Measurements from ENCODE around the gene BCL2.
"Not testable (repeated sequence)": the region's sequence is repeated elsewhere in the genome, so short reads cannot be mapped to it uniquely, and the experiment has no call there.

The BCL2 gene

DNA sequence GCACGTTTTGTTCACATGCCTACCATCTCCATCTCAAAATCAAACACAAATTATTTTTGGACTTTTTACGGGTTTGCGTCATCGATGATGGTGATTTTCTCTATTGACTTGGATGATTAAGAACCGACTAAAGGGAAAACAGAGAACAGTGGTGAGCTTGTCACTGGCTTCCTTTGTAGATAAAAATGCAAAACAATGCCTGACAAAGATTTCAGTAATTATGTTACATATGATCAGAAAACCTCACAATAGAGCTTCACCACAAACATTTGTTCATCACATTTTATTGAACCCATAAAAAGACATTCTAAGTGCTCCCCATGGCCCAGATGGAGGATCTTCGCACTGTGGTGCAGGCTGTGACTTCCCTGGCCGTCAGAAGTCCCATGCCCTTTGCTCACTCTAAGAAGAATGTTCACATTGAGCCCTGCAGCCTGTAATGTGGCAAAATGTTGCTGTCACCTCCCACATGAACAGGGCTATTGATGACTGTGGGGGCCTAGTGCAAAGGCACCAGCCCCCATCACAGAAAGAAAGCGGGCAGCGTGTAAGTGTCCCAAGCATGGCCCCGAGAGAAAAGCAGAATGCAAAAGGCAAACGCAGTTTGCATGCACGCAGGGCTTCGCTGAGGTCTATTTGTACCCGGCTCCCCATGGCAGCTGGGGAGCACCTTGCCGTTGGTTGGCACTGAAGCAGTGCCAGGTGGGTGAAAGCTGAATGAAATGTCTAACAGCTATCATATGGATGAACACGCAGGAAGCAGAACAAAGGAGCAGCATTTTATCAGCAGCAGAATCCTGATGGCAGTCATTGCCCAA is 60.6 kb downstream of the BCL2 start:
- no peak for DNase-seq (ENCODE audit: low spot score)

- DNase-seq (ENCODE audit: low spot score), result no peak
Observed at GRCh38 chr18:63257453-63257852, 62.1 kb downstream of the BCL2 start.

DNA sequence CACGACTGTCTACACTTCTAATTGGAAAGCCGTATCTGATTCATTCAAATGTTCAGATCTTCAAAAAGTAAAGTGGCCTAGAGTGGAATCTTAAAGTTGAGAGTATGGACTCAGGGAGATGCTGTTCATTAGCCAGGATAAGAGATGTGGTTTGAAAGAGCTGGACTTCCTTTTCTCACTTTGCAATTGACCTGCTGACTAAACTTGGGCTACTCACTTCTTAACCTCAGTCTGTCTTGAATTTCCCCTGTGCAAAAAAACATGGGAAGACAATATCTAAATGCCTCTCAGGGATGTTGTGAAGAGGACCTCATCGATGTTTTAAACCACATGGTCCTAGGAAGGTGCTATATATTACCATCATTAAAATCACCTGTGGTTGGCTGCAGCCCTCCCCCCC is 64.1 kb downstream of the BCL2 start:
- no peak for DNase-seq (ENCODE audit: low spot score)

GRCh38 chr18:63254716-63255399 is 64.7 kb downstream of the BCL2 start:
- no peak for DNase-seq (ENCODE audit: low spot score)

DNA sequence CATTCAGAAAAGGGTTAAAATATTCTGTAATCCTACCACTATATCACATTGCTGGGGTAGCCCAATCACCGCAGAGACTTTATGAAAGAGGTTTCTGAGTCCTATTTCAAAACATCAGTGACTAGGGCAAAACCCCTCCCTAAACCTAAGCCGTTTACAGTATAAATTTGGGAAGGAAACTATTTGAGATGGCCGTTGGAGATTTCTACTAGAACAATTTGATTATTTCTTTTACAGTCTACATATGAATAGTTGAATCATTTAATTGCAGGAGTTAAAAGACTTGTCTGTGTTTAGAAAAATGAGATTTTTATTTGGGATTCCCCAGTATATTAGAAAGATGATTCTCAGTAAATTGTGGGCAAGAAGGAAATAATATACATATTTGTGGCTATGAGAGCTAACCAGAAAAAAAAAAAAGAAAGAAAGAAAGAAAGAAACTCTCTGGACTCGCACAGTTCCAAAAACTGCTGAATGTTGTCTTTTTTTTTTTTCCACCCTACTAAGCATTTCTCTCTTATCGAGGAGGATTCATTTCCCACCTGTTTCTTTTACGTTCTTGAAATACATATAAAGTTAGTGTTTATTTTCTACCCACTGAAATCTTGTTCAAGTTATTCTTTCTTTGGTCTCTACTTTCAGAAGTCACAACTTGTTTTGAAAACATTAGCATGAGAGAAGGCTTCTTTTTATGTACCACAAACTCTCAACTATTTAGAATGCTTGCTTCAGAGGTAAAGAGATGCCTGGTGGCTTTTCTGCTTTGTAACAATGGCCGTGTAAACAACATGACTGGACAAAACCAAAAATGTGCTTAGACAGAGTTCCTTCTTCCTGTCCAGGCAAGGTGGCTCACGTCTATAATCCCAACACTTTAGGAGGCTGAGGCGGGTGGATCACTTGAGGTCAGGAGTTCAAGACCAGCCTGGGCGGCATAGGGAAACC is 65.9 kb downstream of the BCL2 start:
- DNase-seq (ENCODE audit: low spot score), result no peak

- DNase-seq (ENCODE audit: low spot score), result no peak
Observed at GRCh38 chr18:63253014-63253413, 66.6 kb downstream of the BCL2 start.

DNA sequence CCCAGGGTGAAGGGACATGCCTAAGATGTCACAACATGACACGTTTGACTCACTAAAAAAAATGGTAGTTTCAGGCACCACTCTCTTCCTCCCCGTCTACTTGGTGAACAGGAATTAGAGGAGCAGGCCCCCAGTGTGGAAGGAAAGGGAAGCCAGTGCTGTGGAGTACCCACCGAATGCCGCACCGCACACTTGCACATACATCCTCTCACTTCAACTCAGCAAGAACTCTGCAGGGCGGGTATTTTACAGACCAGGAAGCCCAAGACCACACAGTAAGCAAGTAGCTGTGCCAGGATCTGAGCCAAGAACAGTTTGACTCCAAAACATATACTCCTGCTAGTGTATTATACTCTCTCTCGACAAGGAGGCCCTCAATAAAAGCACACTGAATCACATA is 69.8 kb downstream of the BCL2 start:
- DNase-seq (ENCODE audit: low spot score), result no peak

DNA sequence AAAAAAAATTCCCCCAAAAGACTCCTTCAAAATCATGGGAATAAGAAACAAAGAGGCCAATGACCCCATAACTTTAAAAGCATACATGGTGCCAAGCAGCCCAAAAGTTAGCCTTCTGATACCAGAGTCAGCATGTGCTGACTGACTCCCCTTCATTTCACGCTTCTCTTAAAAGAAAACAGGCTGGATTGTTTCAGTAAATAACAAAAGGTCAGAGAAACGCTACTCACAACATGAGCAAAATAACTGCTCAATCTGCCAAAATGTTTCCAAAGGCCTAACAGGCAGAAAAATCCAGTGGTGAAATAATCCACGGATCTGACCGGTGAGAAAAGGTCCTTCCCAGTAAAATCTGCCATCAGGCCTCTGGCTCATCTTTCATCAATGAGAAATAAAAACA is 71.6 kb downstream of the BCL2 start:
- no peak for DNase-seq (ENCODE audit: low spot score)

- no peak for DNase-seq (ENCODE audit: low spot score)
Observed at GRCh38 chr18:63247506-63247905, 72.1 kb downstream of the BCL2 start.

- DNase-seq (ENCODE audit: low spot score), result no peak
Observed at GRCh38 chr18:63245600-63245999, 74.0 kb downstream of the BCL2 start.

DNA sequence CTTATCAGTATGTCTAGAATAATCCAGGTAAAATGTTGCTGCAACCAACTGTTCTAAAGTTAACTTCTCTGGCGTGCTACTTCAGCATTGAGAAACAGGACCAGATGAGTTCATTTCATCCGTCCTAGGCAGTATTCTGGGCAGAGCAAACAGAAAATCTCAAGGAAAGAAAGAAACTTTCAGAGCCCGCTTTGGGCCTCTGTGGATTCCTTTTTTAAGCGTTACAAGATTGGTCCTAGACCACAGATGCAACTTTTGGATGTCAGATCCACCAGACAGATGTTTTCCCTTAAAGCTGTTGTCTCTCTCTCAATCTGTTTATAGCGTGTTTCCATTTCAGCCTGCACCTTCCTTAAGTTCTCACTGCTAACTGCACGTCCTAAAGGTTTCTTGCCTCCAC is 75.0 kb downstream of the BCL2 start:
- no peak for DNase-seq (ENCODE audit: low spot score)

GRCh38 chr18:63241760-63242159 is 77.8 kb downstream of the BCL2 start:
- no peak for DNase-seq (ENCODE audit: low spot score)

GRCh38 chr18:63241317-63241712 is 78.3 kb downstream of the BCL2 start:
- no peak for DNase-seq (ENCODE audit: low spot score)

DNA sequence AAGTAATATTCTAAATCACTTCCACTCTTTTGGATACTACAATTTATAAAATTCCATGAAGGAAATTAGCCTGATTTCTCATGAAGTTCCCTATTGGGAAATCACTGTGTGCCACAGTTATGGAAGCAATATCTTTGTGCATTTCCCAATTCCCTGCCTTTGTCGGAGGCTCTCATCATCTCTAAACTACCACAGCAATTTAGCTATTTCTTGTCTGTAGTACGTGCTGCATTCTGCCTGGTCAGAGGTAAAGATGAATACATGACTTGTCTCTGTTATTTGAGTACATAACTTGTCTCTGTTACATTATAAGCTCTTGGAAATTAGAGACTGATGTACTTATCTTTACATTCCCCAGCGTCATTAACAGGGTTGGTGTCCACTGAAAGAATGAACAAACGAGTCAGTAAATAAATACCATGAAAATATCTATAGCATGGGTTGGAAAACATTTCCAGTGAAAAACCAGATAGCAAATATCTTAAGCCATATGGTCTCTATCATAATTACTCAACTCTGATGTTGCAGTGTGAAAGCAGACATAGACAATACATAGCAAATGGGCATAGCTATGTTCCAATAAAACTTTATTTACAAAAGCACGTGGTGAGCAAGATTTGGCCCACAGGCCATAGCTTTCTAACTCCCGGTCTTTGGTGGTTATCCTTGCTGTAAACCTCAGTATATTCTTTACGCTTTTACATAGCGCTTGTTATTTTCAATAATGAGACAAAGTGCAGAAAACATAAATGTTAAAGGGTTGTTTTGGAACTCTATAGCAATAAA is 78.8 kb downstream of the BCL2 start:
- no peak for DNase-seq (ENCODE audit: low spot score)

GRCh38 chr18:63238693-63239075 is 80.9 kb downstream of the BCL2 start:
- peak; percentile 15 for DNase-seq (ENCODE audit: low spot score)

- DNase-seq (ENCODE audit: low spot score), result peak; percentile 93
Observed at GRCh38 chr18:63237881-63238692, 81.5 kb downstream of the BCL2 start.

DNA sequence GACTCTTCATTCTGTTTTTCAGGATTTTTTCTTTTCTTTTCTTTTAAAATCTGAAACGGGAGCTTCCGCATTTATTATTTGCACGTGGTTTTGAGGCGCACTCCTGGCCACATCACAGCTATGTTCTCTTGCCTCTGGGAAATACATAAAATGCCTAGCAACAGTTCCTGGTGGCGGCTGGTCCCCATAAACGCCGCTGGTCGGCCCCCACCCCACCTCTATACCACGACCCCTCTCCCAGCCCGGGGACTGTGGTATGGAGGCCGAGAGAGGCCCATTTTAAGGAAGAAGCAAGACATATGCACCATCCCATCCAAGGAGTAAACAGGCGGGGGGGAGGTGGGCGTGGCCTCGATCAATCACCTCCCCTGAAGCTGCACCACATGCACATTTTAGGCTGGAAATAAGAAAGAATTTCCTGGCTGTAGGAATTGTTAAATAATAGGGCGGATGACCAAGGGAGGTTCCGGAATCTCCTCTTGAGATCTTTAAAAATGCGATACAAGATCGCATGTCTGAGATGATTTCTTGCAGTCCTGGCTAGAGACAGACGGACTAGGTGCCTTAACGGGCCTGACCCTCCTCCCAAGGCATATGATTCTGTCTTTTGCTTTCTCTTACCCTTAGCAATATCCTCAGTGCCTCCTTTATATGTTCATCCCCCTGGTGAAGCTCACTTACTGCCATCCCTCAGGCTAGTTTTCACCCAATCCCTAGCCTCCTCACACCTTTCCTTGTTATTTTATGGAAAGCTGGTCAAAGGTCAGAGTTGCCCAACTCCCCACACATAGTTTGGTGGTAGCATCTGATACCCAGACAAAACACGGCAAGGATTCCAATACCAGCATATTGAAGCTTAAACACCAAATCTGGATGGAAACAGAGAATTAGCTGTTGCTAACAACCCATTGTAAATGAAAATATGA is 82.4 kb downstream of the BCL2 start:
- peak; percentile 53 for DNase-seq (ENCODE audit: low spot score)

DNA sequence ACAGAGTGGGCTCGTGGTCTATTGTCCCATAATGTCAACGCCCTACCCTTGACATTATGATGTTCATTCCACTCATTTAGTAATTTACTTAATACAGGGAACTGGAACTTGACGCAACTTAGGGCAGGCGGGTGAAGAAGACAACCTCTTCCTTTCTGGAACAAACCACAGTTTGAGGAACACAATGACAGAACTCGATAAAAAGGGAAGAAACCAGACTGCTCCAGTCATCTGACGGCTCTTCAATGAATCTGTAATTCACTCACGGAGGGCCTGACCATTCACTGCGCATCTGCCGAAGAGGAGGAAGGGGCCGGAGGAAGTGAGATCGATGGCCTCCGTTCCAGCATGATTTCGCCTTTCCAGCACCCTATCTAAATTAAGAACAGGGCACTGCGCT is 83.2 kb downstream of the BCL2 start:
- DNase-seq (ENCODE audit: low spot score), result no peak

- not testable (repeated sequence) for DNase-seq (ENCODE audit: low spot score)
Observed at GRCh38 chr18:63235920-63236319, 83.6 kb downstream of the BCL2 start.

GRCh38 chr18:63234841-63235240 is 84.7 kb downstream of the BCL2 start:
- DNase-seq (ENCODE audit: low spot score), result no peak
